Muscle layer of colon (tissue), 2 donors: ENCODE results near the gene RIN3.
"Not testable (repeated sequence)": the region's sequence is repeated elsewhere in the genome, so short reads cannot be mapped to it uniquely, and the experiment has no call there.

Source experiments
- H3K27ac ChIP-seq: one replicate; pipeline ENCODE4 v1.7.0; 2013; ENCODE audit warnings: low read depth, mild to moderate bottlenecking, low read length, moderate library complexity
- H3K27me3 ChIP-seq, 2 donors: one replicate each; pipeline ENCODE4 v1.7.0; 2013; ENCODE audit warnings: low read length in 2 of 2, mild to moderate bottlenecking in 2 of 2; ENCODE audit not compliant: insufficient read depth in 2 of 2, control insufficient read depth in 1 of 2
- H3K36me3 ChIP-seq: one replicate; pipeline ENCODE4 v1.7.0; 2013; ENCODE audit warnings: mild to moderate bottlenecking, low read length; ENCODE audit not compliant: insufficient read depth
- H3K4me1 ChIP-seq: one replicate; pipeline ENCODE4 v1.7.0; 2013; ENCODE audit warnings: mild to moderate bottlenecking, low read length; ENCODE audit not compliant: insufficient read depth
- H3K4me3 ChIP-seq, 2 donors: one replicate each; pipeline ENCODE4 v1.7.0; 2013; ENCODE audit warnings: low read length in 2 of 2, low read depth in 1 of 2, mild to moderate bottlenecking in 1 of 2, moderate library complexity in 1 of 2
- H3K9ac ChIP-seq: one replicate; pipeline ENCODE4 v1.7.0; 2013; ENCODE audit warnings: low read length
- H3K9me3 ChIP-seq: one replicate; pipeline ENCODE4 v1.7.0; 2013; ENCODE audit warnings: mild to moderate bottlenecking, low read length
- donor health status: abdominal sarcoma.
- donor health status: Adenocarcinoma of cecum.

The RIN3 gene

GRCh38 chr14:92677955-92678354 lies 164.4 kb downstream of the RIN3 start:
- H3K27me3 ChIP-seq, result no peaks in the 10 kb centered on the region
- H3K4me1 ChIP-seq, result peaks cover 11% of the 10 kb centered on the region
- H3K36me3 ChIP-seq, result peaks cover 50% of the 10 kb centered on the region
- no peak overlapping the region for H3K9ac ChIP-seq
- H3K4me3 ChIP-seq, result no peak overlapping the region
- no peak overlapping the region for H3K27ac ChIP-seq
- H3K9me3 ChIP-seq, result no peaks in the 10 kb centered on the region

- H3K4me1 ChIP-seq, result peaks cover 11% of the 10 kb centered on the region
- peaks cover 50% of the 10 kb centered on the region for H3K36me3 ChIP-seq
These were observed 165.2 kb downstream of the RIN3 start for GRCh38 chr14:92678766-92679165.

GRCh38 chr14:92679246-92679645 lies 165.7 kb downstream of the RIN3 start:
- Histone ChIP-seq H3K4me1 (peaks cover 11% of the 10 kb centered on the region), H3K36me3 (peaks cover 45% of the 10 kb centered on the region), H3K4me3 (no peak overlapping the region), H3K9me3 (no peaks in the 10 kb centered on the region), H3K9ac (no peak overlapping the region), H3K27me3 (no peaks in the 10 kb centered on the region), H3K27ac (no peak overlapping the region)

More at GRCh38 chr14:92678766-92679165, 165.2 kb downstream of the RIN3 start:
- Histone ChIP-seq H3K9ac (no peak overlapping the region), H3K9me3 (no peaks in the 10 kb centered on the region), H3K27ac (no peak overlapping the region), H3K27me3 (no peaks in the 10 kb centered on the region), H3K4me3 (no peak overlapping the region)

GRCh38 chr14:92680330-92680729 lies 166.7 kb downstream of the RIN3 start:
- H3K4me1 ChIP-seq, result peaks cover 11% of the 10 kb centered on the region
- not testable (repeated sequence) for H3K9me3 ChIP-seq, H3K27ac ChIP-seq, H3K4me3 ChIP-seq, H3K27me3 ChIP-seq, H3K9ac ChIP-seq
- H3K36me3 ChIP-seq, result peaks cover 47% of the 10 kb centered on the region

GRCh38 chr14:92680781-92681650 lies 167.4 kb downstream of the RIN3 start:
- no peak overlapping the region for H3K27ac ChIP-seq
- H3K9me3 ChIP-seq, result no peaks in the 10 kb centered on the region
- H3K9ac ChIP-seq, result no peak overlapping the region
- peaks cover 11% of the 10 kb centered on the region for H3K4me1 ChIP-seq
- H3K27me3 ChIP-seq, result no peaks in the 10 kb centered on the region
- peaks cover 48% of the 10 kb centered on the region for H3K36me3 ChIP-seq
- H3K4me3 ChIP-seq, result no peak overlapping the region

GRCh38 chr14:92683041-92683440 lies 169.5 kb downstream of the RIN3 start:
- H3K4me3 ChIP-seq, result no peak overlapping the region
- H3K36me3 ChIP-seq, result peaks cover 33% of the 10 kb centered on the region

GRCh38 chr14:92684801-92685560 lies 171.4 kb downstream of the RIN3 start:
- Histone ChIP-seq H3K4me3 (no peak overlapping the region), H3K9me3 (no peaks in the 10 kb centered on the region), H3K27ac (no peak overlapping the region), H3K27me3 (no peaks in the 10 kb centered on the region), H3K36me3 (peaks cover 23% of the 10 kb centered on the region), H3K4me1 (peaks cover 16% of the 10 kb centered on the region), H3K9ac (no peak overlapping the region)

More at GRCh38 chr14:92683041-92683440, 169.5 kb downstream of the RIN3 start:
- no peak overlapping the region for H3K27ac ChIP-seq
- no peaks in the 10 kb centered on the region for H3K9me3 ChIP-seq
- H3K9ac ChIP-seq, result no peak overlapping the region
- no peaks in the 10 kb centered on the region for H3K27me3 ChIP-seq
- H3K4me1 ChIP-seq, result peaks cover 16% of the 10 kb centered on the region

- Histone ChIP-seq H3K27ac (peak overlapping the region; percentile 73), H3K9me3 (no peaks in the 10 kb centered on the region), H3K9ac (no peak overlapping the region)
These were observed 172.3 kb downstream of the RIN3 start for GRCh38 chr14:92685784-92686355.

GRCh38 chr14:92686411-92686899 lies 172.9 kb downstream of the RIN3 start:
- Histone ChIP-seq H3K4me1 (peaks cover 6% of the 10 kb centered on the region), H3K9ac (no peak overlapping the region), H3K36me3 (peaks cover 19% of the 10 kb centered on the region), H3K27ac (peak overlapping the region; percentile 73), H3K9me3 (no peaks in the 10 kb centered on the region), H3K27me3 (no peaks in the 10 kb centered on the region), H3K4me3 (no peak overlapping the region)

More at GRCh38 chr14:92685784-92686355, 172.3 kb downstream of the RIN3 start:
- Histone ChIP-seq H3K4me3 (no peak overlapping the region), H3K27me3 (no peaks in the 10 kb centered on the region), H3K36me3 (peaks cover 19% of the 10 kb centered on the region), H3K4me1 (peaks cover 12% of the 10 kb centered on the region)

GRCh38 chr14:92686900-92687427 lies 173.4 kb downstream of the RIN3 start:
- H3K4me3 ChIP-seq, result peak overlapping the region; percentile 41 to 42
- no peak overlapping the region for H3K9ac ChIP-seq
- peaks cover 19% of the 10 kb centered on the region for H3K36me3 ChIP-seq
- H3K27ac ChIP-seq, result peak overlapping the region; percentile 73
- peaks cover 7% of the 10 kb centered on the region for H3K4me1 ChIP-seq
- no peaks in the 10 kb centered on the region for H3K27me3 ChIP-seq
- H3K9me3 ChIP-seq, result no peaks in the 10 kb centered on the region
